ENCODE results near the gene CCDC152. TPM values are rescaled to one million over a fixed set of nuclear protein-coding genes. Genes with fewer than 3 reads are reported as not detected.

The CCDC152 gene
- total RNA-seq, 1 experiment from 2014 or later, result not detected

DNA sequence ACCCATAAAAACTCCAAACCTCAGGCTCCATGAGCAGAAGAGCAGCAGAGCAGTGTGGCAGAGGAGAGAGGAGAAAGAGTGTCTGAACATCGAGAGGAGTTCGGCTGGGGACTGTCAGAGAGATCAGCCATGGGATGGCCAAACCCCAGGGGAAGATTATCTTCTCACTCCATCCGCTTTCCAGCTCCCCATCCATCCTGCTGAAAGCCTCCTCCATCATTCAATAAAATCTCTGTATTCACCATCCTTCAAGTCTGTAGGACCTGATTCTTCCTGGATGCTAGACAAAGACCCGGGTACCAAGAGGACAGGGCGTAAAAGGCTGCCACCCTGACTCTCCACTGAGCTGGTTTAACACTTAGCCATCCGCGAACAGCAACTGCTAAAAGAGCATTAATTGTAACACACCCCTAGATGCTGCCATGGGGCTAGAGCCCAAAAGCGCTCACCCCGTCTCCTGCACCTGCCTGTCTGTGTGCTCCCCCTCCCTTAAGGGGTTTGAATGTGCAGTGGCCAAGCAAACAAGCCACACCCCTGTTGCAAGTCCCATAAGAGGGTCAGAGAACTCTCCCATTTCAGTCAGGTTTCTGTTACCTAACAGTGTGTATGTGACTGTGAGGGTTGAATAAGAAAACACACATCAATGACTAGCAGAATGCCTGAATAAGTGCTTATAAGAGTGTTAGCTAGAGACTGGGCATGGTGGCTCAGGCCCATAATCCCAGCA, 69.0 kb downstream of the CCDC152 start:
- CTCF ChIA-PET, result no interaction called here
- no peaks in the 10 kb centered on the region for H3K9me3 ChIP-seq
- POLR2A ChIA-PET, result no interaction called here
- H3K4me3 Mint-ChIP-seq (ENCODE audit: unreplicated experiment), result no peak overlapping the region
- H3K27ac Mint-ChIP-seq (ENCODE audit: unreplicated experiment), result no peak overlapping the region
- no peaks in the 10 kb centered on the region for H3K9me3 Mint-ChIP-seq (ENCODE audit: unreplicated experiment)
- no peaks in the 10 kb centered on the region for H3K36me3 ChIP-seq (ENCODE audit: control insufficient read depth, insufficient read depth, low read length)
- H3K27me3 ChIP-seq (replicated peaks; ENCODE audit: control insufficient read depth, insufficient read depth, low read length), result no peaks in the 10 kb centered on the region
- no peak for DNase-seq
- H3K4me3 ChIP-seq (ENCODE audit: low read depth, low read length), result no peak overlapping the region
- peaks cover 8% of the 10 kb centered on the region for H3K4me1 Mint-ChIP-seq (ENCODE audit: low read depth, unreplicated experiment)
- no peaks in the 10 kb centered on the region for H3K4me1 ChIP-seq
- BruUV-seq (replicated peaks), result no TSS peak
- TF ChIP-seq, protein P1, sequence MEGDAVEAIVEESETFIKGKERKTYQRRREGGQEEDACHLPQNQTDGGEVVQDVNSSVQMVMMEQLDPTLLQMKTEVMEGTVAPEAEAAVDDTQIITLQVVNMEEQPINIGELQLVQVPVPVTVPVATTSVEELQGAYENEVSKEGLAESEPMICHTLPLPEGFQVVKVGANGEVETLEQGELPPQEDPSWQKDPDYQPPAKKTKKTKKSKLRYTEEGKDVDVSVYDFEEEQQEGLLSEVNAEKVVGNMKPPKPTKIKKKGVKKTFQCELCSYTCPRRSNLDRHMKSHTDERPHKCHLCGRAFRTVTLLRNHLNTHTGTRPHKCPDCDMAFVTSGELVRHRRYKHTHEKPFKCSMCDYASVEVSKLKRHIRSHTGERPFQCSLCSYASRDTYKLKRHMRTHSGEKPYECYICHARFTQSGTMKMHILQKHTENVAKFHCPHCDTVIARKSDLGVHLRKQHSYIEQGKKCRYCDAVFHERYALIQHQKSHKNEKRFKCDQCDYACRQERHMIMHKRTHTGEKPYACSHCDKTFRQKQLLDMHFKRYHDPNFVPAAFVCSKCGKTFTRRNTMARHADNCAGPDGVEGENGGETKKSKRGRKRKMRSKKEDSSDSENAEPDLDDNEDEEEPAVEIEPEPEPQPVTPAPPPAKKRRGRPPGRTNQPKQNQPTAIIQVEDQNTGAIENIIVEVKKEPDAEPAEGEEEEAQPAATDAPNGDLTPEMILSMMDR (IDR thresholded peaks at IDR 0.05; ENCODE audit: insufficient read depth in 1 of 2, low read depth in 1 of 2, low read length in 1 of 2, severe bottlenecking in 1 of 2, unreplicated experiment in 1 of 2), result no peak
- H3K27me3 Mint-ChIP-seq (ENCODE audit: insufficient read depth, unreplicated experiment), result no peaks in the 10 kb centered on the region
- no peaks in the 10 kb centered on the region for H3K36me3 Mint-ChIP-seq (ENCODE audit: insufficient read depth, unreplicated experiment)
- intact Hi-C loops (cut with micrococcal nuclease; ENCODE audit: unreplicated experiment), result no loop called here

DNA sequence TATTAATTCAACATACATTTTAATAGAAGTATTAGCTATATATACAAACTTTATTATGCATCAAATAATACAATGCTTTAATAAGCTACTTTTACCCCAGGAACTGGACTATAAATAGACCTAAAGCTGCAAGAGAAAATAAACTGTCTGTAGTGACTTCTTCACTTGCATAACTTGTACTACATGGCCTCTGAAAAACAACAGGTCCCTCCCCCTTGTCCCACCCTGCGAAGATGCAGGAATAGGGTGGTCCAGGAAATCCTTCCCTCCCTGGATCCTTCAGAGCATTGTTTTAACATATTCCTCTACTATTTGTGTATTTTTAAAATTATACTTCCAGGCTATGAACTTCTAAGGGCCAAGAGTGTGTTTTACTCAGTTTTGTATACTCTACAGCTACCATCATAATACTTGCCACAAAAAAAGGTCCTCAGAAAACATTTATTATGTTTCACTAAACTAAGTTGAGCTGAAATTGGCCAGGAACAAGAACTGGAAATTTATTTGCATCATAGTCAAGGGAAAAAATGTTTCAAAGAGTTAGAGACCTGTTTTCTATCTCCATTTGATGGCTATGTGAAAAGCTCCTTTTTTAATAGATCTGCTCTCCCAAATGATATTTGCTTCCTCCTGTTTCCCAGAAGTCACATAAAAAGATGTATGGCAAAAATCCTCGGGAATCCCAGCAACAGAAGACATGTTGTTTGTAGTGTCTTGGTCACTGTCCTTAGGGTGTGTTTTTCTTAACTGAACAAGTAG, 70.3 kb downstream of the CCDC152 start:
- Histone ChIP-seq H3K9me3 (no peaks in the 10 kb centered on the region), H3K36me3 (ENCODE audit: control insufficient read depth, insufficient read depth, low read length) (no peaks in the 10 kb centered on the region), H3K4me1 (no peaks in the 10 kb centered on the region), H3K27me3 (replicated peaks; ENCODE audit: control insufficient read depth, insufficient read depth, low read length) (no peaks in the 10 kb centered on the region), H3K4me3 (ENCODE audit: low read depth, low read length) (no peak overlapping the region)
- ChIA-PET POLR2A (interaction anchor here (0.5 kb wide), 1 partner anchor 15 kb away, joined by 4 read pairs; no protein-coding TSS in a partner anchor), CTCF (no interaction called here)
- Mint-ChIP-seq H3K4me1 (ENCODE audit: low read depth, unreplicated experiment) (peaks cover 13% of the 10 kb centered on the region), H3K9me3 (ENCODE audit: unreplicated experiment) (no peaks in the 10 kb centered on the region), H3K27ac (ENCODE audit: unreplicated experiment) (no peak overlapping the region), H3K27me3 (ENCODE audit: insufficient read depth, unreplicated experiment) (no peaks in the 10 kb centered on the region), H3K36me3 (ENCODE audit: insufficient read depth, unreplicated experiment) (no peaks in the 10 kb centered on the region), H3K4me3 (ENCODE audit: unreplicated experiment) (no peak overlapping the region)
- BruUV-seq (replicated peaks), result no TSS peak
- DNase-seq, result no peak
- TF ChIP-seq, protein P1 (IDR thresholded peaks at IDR 0.05; ENCODE audit: insufficient read depth in 1 of 2, low read depth in 1 of 2, low read length in 1 of 2, severe bottlenecking in 1 of 2, unreplicated experiment in 1 of 2), result no peak
- intact Hi-C loops (cut with micrococcal nuclease; ENCODE audit: unreplicated experiment), result no loop called here

DNA sequence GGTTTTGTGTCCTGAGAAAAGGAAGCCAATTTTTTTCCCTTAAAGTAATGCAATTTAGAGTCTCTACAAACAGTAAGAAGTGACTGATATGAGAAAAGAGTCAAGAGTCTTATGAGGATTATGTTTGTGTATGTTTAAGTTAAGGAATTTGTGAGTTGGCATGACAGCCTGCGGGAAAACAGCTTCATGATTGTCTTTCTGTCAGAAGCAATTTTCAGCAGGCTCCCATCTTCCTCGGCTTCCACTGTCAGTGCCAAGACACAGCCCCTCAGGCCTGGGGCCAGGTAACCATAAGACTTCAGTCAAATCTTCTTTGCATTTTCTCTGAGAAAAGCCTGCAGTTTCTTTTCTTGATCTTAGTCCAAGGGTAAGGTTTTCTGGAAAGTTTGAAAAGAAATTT, 72.1 kb downstream of the CCDC152 start:
- peaks cover 13% of the 10 kb centered on the region for H3K4me1 Mint-ChIP-seq (ENCODE audit: low read depth, unreplicated experiment)
- no peak for DNase-seq
- no peaks in the 10 kb centered on the region for H3K36me3 ChIP-seq (ENCODE audit: control insufficient read depth, insufficient read depth, low read length)
- no peaks in the 10 kb centered on the region for H3K27me3 ChIP-seq (replicated peaks; ENCODE audit: control insufficient read depth, insufficient read depth, low read length)
- no peak overlapping the region for H3K4me3 ChIP-seq (ENCODE audit: low read depth, low read length)
- peaks cover 3% of the 10 kb centered on the region for H3K9me3 Mint-ChIP-seq (ENCODE audit: unreplicated experiment)
- H3K36me3 Mint-ChIP-seq (ENCODE audit: insufficient read depth, unreplicated experiment), result no peaks in the 10 kb centered on the region
- ChIA-PET POLR2A (no interaction called here), CTCF (no interaction called here)
- no peak overlapping the region for H3K27ac Mint-ChIP-seq (ENCODE audit: unreplicated experiment)
- intact Hi-C loops (cut with micrococcal nuclease; ENCODE audit: unreplicated experiment), result no loop called here
- TF ChIP-seq, protein P1 (IDR thresholded peaks at IDR 0.05; ENCODE audit: insufficient read depth in 1 of 2, low read depth in 1 of 2, low read length in 1 of 2, severe bottlenecking in 1 of 2, unreplicated experiment in 1 of 2), result no peak
- BruUV-seq (replicated peaks), result no TSS peak
- no peaks in the 10 kb centered on the region; the same call in 1 of the 2 replicates for H3K9me3 ChIP-seq
- H3K27me3 Mint-ChIP-seq (ENCODE audit: insufficient read depth, unreplicated experiment), result no peaks in the 10 kb centered on the region
- H3K4me3 Mint-ChIP-seq (ENCODE audit: unreplicated experiment), result no peak overlapping the region
- no peaks in the 10 kb centered on the region for H3K4me1 ChIP-seq

All from Caco-2 (cell line).